ENCODE measurements around the gene MTREX.

MTREX gene

DNA sequence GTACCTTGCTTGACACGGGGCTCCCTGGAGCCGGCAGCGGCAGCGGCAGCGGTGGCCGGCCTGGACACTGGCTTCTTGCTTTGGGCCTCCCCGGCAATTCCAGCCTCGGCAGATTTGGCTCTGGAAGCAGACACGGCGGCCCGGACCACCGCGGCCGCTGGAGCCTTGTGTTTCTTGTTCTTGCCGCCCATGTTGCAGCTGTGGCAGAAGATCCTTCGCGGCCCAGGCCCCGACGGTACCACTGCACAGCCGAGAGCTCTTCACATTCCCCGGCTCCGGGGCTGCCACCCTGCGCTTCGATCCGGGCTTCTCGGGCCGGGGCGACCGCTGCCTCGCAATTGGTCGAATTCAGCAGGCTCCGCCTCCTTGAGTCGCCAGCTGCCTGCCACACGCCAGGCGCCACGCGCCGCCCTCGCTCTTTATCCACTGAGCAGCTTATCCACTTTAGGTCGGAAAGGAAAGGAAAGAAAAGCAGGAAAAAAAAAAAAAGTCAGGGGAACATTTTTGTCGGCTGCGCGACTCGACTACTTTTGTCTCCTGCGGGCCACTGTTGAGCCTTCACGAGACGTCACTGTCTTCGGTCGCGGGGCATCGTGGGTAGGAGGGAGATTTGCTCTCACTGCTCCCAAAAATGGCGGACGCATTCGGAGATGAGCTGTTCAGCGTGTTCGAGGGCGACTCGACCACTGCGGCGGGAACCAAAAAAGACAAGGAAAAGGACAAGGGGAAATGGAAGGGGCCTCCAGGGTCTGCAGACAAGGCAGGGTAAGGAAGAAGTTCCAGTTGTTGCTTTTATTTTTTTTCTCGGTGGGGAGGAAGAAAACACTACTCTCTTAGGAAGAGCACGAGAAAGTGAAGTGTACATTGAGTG lies at the start of gene MTREX, which contains the start of gene DHX29:
Gene MTREX (plus strand): TSS at position 607 of the 871 bp plus-strand sequence. CDS start 25 bp downstream, at position 632.
Gene DHX29 (minus strand): TSS at position 312 of the 871 bp plus-strand sequence. CDS start 121 bp downstream, at position 191.
- peaks cover 23% of the 10 kb centered on the region for H4K20me1 ChIP-seq (ENCODE audit: insufficient read depth, low read length)
- TF ChIP-seq EZH2phosphoT487 (IDR thresholded peaks at IDR 0.05; ENCODE audit: low read depth) = no peak
- TF ChIP-seq, protein P1, sequence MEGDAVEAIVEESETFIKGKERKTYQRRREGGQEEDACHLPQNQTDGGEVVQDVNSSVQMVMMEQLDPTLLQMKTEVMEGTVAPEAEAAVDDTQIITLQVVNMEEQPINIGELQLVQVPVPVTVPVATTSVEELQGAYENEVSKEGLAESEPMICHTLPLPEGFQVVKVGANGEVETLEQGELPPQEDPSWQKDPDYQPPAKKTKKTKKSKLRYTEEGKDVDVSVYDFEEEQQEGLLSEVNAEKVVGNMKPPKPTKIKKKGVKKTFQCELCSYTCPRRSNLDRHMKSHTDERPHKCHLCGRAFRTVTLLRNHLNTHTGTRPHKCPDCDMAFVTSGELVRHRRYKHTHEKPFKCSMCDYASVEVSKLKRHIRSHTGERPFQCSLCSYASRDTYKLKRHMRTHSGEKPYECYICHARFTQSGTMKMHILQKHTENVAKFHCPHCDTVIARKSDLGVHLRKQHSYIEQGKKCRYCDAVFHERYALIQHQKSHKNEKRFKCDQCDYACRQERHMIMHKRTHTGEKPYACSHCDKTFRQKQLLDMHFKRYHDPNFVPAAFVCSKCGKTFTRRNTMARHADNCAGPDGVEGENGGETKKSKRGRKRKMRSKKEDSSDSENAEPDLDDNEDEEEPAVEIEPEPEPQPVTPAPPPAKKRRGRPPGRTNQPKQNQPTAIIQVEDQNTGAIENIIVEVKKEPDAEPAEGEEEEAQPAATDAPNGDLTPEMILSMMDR (IDR thresholded peaks at IDR 0.05; ENCODE audit: low read depth, low read length) = no peak
- H3K4me2 ChIP-seq (ENCODE audit: low read length) = peak within 1 kb of the TSS; percentile 95
- H3K4me1 ChIP-seq (ENCODE audit: low read length) = peaks cover 38% of the 10 kb centered on the region
- H3K27ac ChIP-seq (ENCODE audit: low read length) = peak within 1 kb of the TSS; percentile 65
- H3K4me3 ChIP-seq (ENCODE audit: low read length) = peak within 1 kb of the TSS; percentile 94
- peak within 1 kb of the TSS; percentile 99 for H2AFZ ChIP-seq (ENCODE audit: low read depth, low read length)
- peak within 1 kb of the TSS; percentile 97 for H3K9ac ChIP-seq (ENCODE audit: low read length)
- peaks cover 29% of the 10 kb centered on the region for H3K36me3 ChIP-seq (replicated peaks; ENCODE audit: low read depth, low read length)
- no peaks in the 10 kb centered on the region for H3K27me3 ChIP-seq (ENCODE audit: low read depth, low read length)
- 0 out of 2 replicates have a peak, but pooled peaks cover 4% of the 10 kb centered on the region for H3K9me3 ChIP-seq (ENCODE audit: insufficient read depth, low read length)
- H3K79me2 ChIP-seq (ENCODE audit: low read length) = peaks cover 93% of the 10 kb centered on the region

DNA sequence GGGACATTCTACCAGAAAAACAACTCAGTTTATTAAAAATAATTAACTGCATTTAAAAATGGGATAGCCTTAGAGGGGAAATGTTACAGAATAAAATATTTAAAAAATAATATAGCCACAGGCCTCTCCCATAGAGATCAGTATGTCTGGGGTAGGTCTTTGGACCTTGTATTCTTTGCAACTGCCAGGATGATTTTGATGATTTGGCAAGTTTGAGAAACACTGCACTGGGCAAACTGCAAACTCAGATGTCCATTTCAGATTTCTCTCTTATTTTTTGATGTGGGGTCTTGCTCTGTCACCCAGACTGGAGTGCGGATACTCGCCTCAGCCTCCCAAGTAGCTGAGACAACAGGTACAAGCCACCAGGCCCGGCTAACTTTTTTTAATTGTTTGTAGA lies 49.5 kb upstream of the MTREX start:
- TF ChIP-seq EZH2phosphoT487 (IDR thresholded peaks at IDR 0.05; ENCODE audit: low read depth) = no peak
- TF ChIP-seq, protein P1 (IDR thresholded peaks at IDR 0.05; ENCODE audit: low read depth, low read length) = no peak

DNA sequence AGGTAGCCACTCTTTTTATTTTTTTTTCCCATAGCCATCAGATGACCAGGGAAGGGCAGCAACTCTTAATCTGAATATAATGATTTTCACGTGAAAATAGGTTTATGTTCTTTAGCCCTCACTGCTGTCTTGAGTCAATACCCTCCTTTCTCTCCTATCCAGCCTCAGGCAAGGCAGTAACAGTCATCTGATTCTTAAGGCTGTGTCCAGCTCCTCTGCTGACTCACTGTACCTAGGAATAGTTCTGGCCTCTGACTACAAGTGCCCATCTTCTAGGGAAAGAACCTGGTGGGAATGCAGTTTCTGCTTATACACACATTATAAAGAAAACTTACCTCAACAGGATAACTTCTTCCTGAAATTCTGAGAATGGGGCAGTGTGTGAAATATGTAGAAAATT lies 31.0 kb upstream of the MTREX start:
- peaks cover 13% of the 10 kb centered on the region for H3K36me3 ChIP-seq (replicated peaks; ENCODE audit: low read depth, low read length)
- H4K20me1 ChIP-seq (ENCODE audit: insufficient read depth, low read length) = no peaks in the 10 kb centered on the region
- no peak overlapping the region for H3K9ac ChIP-seq (ENCODE audit: low read length)
- H3K4me2 ChIP-seq (ENCODE audit: low read length) = no peak overlapping the region
- H3K27me3 ChIP-seq (ENCODE audit: low read depth, low read length) = no peaks in the 10 kb centered on the region
- no peaks in the 10 kb centered on the region for H3K4me1 ChIP-seq (ENCODE audit: low read length)
- H3K27ac ChIP-seq (ENCODE audit: low read length) = no peak overlapping the region
- H3K79me2 ChIP-seq (ENCODE audit: low read length) = no peaks in the 10 kb centered on the region
- no peak overlapping the region for H2AFZ ChIP-seq (ENCODE audit: low read depth, low read length)
- TF ChIP-seq, protein P1 (IDR thresholded peaks at IDR 0.05; ENCODE audit: low read depth, low read length) = no peak
- no peak for TF ChIP-seq EZH2phosphoT487 (IDR thresholded peaks at IDR 0.05; ENCODE audit: low read depth)
- H3K4me3 ChIP-seq (ENCODE audit: low read length) = no peak overlapping the region
- H3K9me3 ChIP-seq (ENCODE audit: insufficient read depth, low read length) = no peaks in the 10 kb centered on the region

More for the DNA sequence above, 49.5 kb upstream of the MTREX start:
- Histone ChIP-seq H3K9ac (ENCODE audit: low read length) (no peak overlapping the region), H4K20me1 (ENCODE audit: insufficient read depth, low read length) (no peaks in the 10 kb centered on the region), H3K4me1 (ENCODE audit: low read length) (no peaks in the 10 kb centered on the region), H2AFZ (ENCODE audit: low read depth, low read length) (no peak overlapping the region), H3K9me3 (ENCODE audit: insufficient read depth, low read length) (no peaks in the 10 kb centered on the region), H3K27ac (ENCODE audit: low read length) (no peak overlapping the region), H3K4me2 (ENCODE audit: low read length) (no peak overlapping the region), H3K79me2 (ENCODE audit: low read length) (no peaks in the 10 kb centered on the region), H3K4me3 (ENCODE audit: low read length) (no peak overlapping the region), H3K27me3 (ENCODE audit: low read depth, low read length) (no peaks in the 10 kb centered on the region), H3K36me3 (replicated peaks; ENCODE audit: low read depth, low read length) (peaks cover 16% of the 10 kb centered on the region)

DNA sequence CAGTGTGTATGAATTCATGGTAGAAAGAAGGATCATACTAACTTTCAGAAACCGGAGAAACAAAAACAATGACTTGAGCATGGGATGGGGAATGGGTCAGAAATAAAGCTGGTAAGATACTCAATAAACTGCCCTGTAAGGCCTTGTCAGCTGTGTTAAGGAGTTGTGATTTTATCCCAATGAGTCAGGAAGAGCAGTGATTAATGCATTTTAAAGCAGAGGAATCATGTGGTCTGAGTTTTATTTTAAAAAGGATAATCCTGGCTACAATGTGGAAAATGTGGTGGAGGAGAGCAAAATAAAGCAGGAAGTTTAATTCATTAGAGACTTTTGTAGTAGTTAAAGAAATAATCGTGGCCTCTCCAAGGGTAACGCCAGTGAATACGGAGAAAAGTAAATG lies 29.0 kb upstream of the MTREX start:
- Histone ChIP-seq H3K9ac (ENCODE audit: low read length) (no peak overlapping the region), H3K27ac (ENCODE audit: low read length) (no peak overlapping the region), H3K4me2 (ENCODE audit: low read length) (no peak overlapping the region), H3K4me3 (ENCODE audit: low read length) (no peak overlapping the region), H3K9me3 (ENCODE audit: insufficient read depth, low read length) (no peaks in the 10 kb centered on the region), H3K79me2 (ENCODE audit: low read length) (no peaks in the 10 kb centered on the region), H3K27me3 (ENCODE audit: low read depth, low read length) (no peaks in the 10 kb centered on the region), H3K4me1 (ENCODE audit: low read length) (no peaks in the 10 kb centered on the region), H2AFZ (ENCODE audit: low read depth, low read length) (no peak overlapping the region), H4K20me1 (ENCODE audit: insufficient read depth, low read length) (no peaks in the 10 kb centered on the region), H3K36me3 (replicated peaks; ENCODE audit: low read depth, low read length) (peaks cover 6% of the 10 kb centered on the region)
- no peak for TF ChIP-seq EZH2phosphoT487 (IDR thresholded peaks at IDR 0.05; ENCODE audit: low read depth)
- TF ChIP-seq, protein P1 (IDR thresholded peaks at IDR 0.05; ENCODE audit: low read depth, low read length) = no peak

Measured in OCI-LY3 (cell line).